Smooth muscle cell (in vitro differentiated cells): Measurements from ENCODE around the gene SMG6. TPM values are rescaled to one million over a fixed set of nuclear protein-coding genes. Genes with fewer than 3 reads are reported as not detected.

Experiments used
- DNase-seq: peaks from one replicate; lab custom pipeline; 2025; ENCODE audit not compliant: unreplicated experiment; lab: John Stamatoyannopoulos, UW
- H2AFZ ChIP-seq: fragments of 200-600 bp; sonication (generic); 2 replicates; pipeline ENCODE4 v1.6.0; 2016; ENCODE audit warnings: antibody characterized with exemption, low read depth, mild to moderate bottlenecking
- H3F3A ChIP-seq: fragments of 200-600 bp; sonication (generic); 2 replicates; pipeline ENCODE4 v1.6.0; 2017; ENCODE audit warnings: antibody characterized with exemption, low read depth
- H3K27ac ChIP-seq: fragments of 200-600 bp; sonication (generic); 2 replicates; pipeline ENCODE4 v1.5.1; 2016; ENCODE audit warnings: low read depth, mild to moderate bottlenecking
- H3K27me3 ChIP-seq: fragments of 200-600 bp; sonication (generic); 2 replicates; pipeline ENCODE4 v1.6.1; 2016; ENCODE audit warnings: low read depth, mild to moderate bottlenecking
- H3K36me3 ChIP-seq: fragments of 200-600 bp; sonication (generic); 2 replicates; pipeline ENCODE4 v1.5.1; 2016; ENCODE audit warnings: low read depth
- H3K4me1 ChIP-seq: fragments of 200-600 bp; sonication (generic); 2 replicates; pipeline ENCODE4 v1.5.1; 2016; ENCODE audit warnings: low read depth
- H3K4me2 ChIP-seq: fragments of 200-600 bp; sonication (generic); 2 replicates; pipeline ENCODE4 v1.6.0; 2016; ENCODE audit warnings: mild to moderate bottlenecking
- H3K4me3 ChIP-seq: fragments of 200-600 bp; sonication (generic); 2 replicates; pipeline ENCODE4 v1.5.1; 2016; ENCODE audit warnings: mild to moderate bottlenecking
- H3K79me2 ChIP-seq: fragments of 200-600 bp; sonication (generic); 2 replicates; pipeline ENCODE4 v1.6.0; 2016; ENCODE audit warnings: low read depth, mild to moderate bottlenecking
- H3K9ac ChIP-seq: fragments of 200-600 bp; sonication (generic); 2 replicates; pipeline ENCODE4 v1.6.0; 2016; ENCODE audit warnings: low read depth
- H3K9me3 ChIP-seq: fragments of 200-600 bp; sonication (generic); replicated peaks from 2 replicates; pipeline ENCODE4 v1.5.1; 2016; ENCODE audit warnings: low read depth
- H4K20me1 ChIP-seq: fragments of 200-600 bp; sonication (generic); 2 replicates; pipeline ENCODE4 v1.6.0; 2016; ENCODE audit warnings: low read depth
- WGBS: methylation state at CpG from one replicate; pipeline ENCODE4 v1.1.7; 2016; ENCODE audit warnings: low lambda C conversion rate; 5-methylcytosine and 5-hydroxymethylcytosine counted together
- polyA plus RNA-seq: library from polyadenylated mRNA; unstranded; fragments of >200 nt; fragmentation: Nextera tagmentation; extraction: Ambion mirVana; gene quantifications from 2 replicates; pipeline ENCODE4 v1.2.1, GENCODE V29; 2016
- total RNA-seq: library from RNA; depleted of rRNA; stranded (reverse); fragments of >200 nt; gene quantifications from 2 replicates; pipeline ENCODE4 v1.2.3, GENCODE V29; 2014
- TF ChIP-seq, protein P1 (sequence below): fragments of 200-600 bp; sonication (generic); IDR thresholded peaks from 2 replicates; pipeline ENCODE4 v1.5.1; 2017; ENCODE audit warnings: borderline replicate concordance, mild to moderate bottlenecking, antibody characterized with exemption; ENCODE audit not compliant: insufficient read depth, poor library complexity, severe bottlenecking

SMG6 gene
- total and polyA plus RNA-seq, 2 experiments from 2014 or later, result 10.6 to 21.4 TPM

DNA sequence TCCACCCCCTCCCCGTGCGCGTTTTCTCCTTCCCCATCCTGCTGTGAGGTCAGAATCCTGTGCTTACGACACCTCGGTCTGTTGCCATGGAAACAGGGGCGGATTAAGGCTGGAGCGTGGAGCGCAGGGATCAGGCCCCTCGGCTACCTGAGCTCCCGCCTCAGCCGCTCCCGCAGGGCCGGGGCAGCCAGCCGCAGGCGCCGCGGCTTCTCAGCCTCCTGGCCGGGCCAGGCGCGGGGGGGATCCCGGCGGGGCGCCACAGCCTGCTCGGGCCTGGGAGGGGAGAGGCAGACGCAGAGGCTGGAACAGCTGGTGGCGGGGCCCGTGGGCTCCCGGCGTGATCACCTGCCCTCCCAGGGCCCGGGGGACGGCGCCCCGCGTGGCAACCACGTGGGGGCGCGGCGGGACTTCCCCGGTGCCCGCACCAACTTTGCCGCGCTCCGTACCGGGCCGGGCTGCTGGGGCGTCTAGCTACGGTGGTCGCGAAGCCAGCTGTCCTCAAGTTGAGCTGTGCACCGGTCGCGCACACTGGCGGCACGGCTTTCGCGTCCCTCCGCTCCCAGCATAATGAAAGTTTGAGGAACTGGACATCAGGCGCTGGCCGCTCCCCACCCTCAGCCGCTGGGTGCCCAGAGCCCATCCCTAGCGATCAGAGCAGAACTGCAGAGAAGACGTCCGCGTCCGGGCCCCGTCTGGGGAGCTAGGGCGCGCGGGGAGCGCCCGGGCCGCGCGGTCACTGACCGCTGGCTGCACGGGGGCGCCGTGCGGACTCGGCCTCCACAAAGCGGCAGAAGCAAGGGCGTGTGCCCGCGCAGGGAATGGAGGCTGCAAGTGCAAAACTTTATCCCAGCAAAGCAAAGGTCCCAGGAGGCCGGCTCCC lies 279.7 kb downstream of the SMG6 start:
- H3K36me3 ChIP-seq, result no peaks in the 10 kb centered on the region
- peaks cover 22% of the 10 kb centered on the region for H3K4me1 ChIP-seq
- no peak overlapping the region for H3K9ac ChIP-seq
- WGBS, result 3% methylated on average over 55 of the region's 85 CpGs
- no peaks in the 10 kb centered on the region for H4K20me1 ChIP-seq
- TF ChIP-seq, protein P1, sequence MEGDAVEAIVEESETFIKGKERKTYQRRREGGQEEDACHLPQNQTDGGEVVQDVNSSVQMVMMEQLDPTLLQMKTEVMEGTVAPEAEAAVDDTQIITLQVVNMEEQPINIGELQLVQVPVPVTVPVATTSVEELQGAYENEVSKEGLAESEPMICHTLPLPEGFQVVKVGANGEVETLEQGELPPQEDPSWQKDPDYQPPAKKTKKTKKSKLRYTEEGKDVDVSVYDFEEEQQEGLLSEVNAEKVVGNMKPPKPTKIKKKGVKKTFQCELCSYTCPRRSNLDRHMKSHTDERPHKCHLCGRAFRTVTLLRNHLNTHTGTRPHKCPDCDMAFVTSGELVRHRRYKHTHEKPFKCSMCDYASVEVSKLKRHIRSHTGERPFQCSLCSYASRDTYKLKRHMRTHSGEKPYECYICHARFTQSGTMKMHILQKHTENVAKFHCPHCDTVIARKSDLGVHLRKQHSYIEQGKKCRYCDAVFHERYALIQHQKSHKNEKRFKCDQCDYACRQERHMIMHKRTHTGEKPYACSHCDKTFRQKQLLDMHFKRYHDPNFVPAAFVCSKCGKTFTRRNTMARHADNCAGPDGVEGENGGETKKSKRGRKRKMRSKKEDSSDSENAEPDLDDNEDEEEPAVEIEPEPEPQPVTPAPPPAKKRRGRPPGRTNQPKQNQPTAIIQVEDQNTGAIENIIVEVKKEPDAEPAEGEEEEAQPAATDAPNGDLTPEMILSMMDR, result no peak
- no peak for DNase-seq
- peak overlapping the region; percentile 90 for H3K4me2 ChIP-seq
- H2AFZ ChIP-seq, result no peak overlapping the region
- H3K79me2 ChIP-seq, result no peaks in the 10 kb centered on the region
- H3F3A ChIP-seq, result no peaks in the 10 kb centered on the region
- H3K27ac ChIP-seq, result no peak overlapping the region
- no peaks in the 10 kb centered on the region for H3K9me3 ChIP-seq
- peak overlapping the region; percentile 52 for H3K4me3 ChIP-seq
- peaks cover 78% of the 10 kb centered on the region for H3K27me3 ChIP-seq

DNA sequence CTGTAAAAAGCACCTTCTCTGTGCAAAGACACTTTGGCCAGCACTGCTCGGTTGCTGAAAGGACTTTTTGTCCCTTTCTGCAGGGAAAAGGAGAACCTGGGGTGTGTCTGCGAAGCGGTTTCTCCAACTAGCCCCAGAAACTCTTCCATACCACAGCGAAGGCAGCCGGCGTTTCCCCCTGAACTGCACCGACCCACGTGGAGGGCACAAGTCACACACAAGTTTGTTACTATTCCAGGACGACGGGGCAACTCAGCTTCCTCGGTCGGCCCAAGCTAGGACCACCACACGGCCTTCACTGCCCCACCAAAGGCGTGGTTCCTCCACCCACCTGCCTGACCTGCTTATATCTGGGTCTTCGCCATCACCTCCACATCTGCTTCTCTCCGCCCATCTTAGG lies 280.3 kb downstream of the SMG6 start:
- no peak overlapping the region for H3K4me2 ChIP-seq
- TF ChIP-seq, protein P1, result no peak

DNA sequence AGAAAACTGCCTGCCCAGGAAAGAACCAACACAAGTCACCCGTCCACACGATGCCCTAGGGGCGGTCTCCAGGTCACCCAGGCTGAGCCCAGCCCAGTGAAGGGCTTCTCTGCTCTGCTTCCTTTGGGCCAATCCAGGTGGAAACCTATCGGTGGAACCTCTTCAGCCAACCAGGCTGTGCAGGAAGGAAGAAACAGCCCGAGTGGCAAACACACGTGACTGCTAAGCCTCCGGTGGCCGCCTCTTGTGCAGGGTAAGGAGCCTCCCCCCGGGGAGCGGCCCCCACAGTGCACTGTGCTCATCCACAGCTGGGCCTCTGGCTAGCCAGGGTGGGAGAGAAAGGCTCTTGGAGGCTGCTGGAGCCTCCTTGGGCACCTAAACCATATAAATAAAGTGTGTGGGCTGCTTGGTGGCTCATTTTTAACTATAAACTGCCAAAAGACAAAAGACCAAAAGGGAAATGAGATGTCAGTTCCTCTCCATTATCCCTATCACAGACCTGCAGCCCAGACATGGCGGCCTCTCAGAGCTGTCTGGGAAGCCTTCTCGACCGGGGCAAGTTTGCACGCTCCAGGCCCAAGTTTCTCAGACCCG lies 280.8 kb downstream of the SMG6 start:
- Histone ChIP-seq H3K27ac (no peak overlapping the region), H3K9ac (no peak overlapping the region), H3K36me3 (no peaks in the 10 kb centered on the region), H3K4me2 (no peak overlapping the region), H3F3A (no peaks in the 10 kb centered on the region), H3K4me3 (no peak overlapping the region), H4K20me1 (no peaks in the 10 kb centered on the region), H3K4me1 (peaks cover 22% of the 10 kb centered on the region), H3K9me3 (no peaks in the 10 kb centered on the region), H3K79me2 (no peaks in the 10 kb centered on the region), H3K27me3 (peaks cover 89% of the 10 kb centered on the region), H2AFZ (no peak overlapping the region)
- TF ChIP-seq, protein P1, result no peak
- WGBS, result 88% methylated on average over 15 of the region's 15 CpGs
- no peak for DNase-seq

More for the DNA sequence above, 280.3 kb downstream of the SMG6 start:
- H3K27ac ChIP-seq, result no peak overlapping the region
- H4K20me1 ChIP-seq, result no peaks in the 10 kb centered on the region
- H3K9me3 ChIP-seq, result no peaks in the 10 kb centered on the region
- peaks cover 22% of the 10 kb centered on the region for H3K4me1 ChIP-seq
- no peaks in the 10 kb centered on the region for H3K79me2 ChIP-seq
- DNase-seq, result no peak
- H2AFZ ChIP-seq, result no peak overlapping the region
- H3K27me3 ChIP-seq, result peaks cover 84% of the 10 kb centered on the region
- H3F3A ChIP-seq, result no peaks in the 10 kb centered on the region
- no peaks in the 10 kb centered on the region for H3K36me3 ChIP-seq
- H3K9ac ChIP-seq, result no peak overlapping the region
- no peak overlapping the region for H3K4me3 ChIP-seq
- WGBS, result 54% methylated on average over 11 of the region's 16 CpGs
